Mucosa of gallbladder (tissue), 1 donor: ENCODE data around the gene BABAM2. TPM values are rescaled to one million over a fixed set of nuclear protein-coding genes. Genes with fewer than 3 reads are reported as not detected.
A peak's percentile ranks its signal among the peaks of the same experiment; 100 is the strongest.

Experiments
- DNase-seq: peaks from one replicate; pipeline ENCODE4 v3.0.0-alpha.2; 2020; ENCODE audit warnings: low spot score
- total RNA-seq: library from RNA; stranded (reverse); gene quantifications from one replicate; pipeline ENCODE4 v1.2.1, GENCODE V29; 2021
- donor health status: DM: no; HTN: no; CAD: no.

The BABAM2 gene
- total RNA-seq, 1 donor from 2014 or later: 47.3 TPM

GRCh38 chr2:27911458-27912210, 21.1 kb downstream of the BABAM2 start:
- no peak for DNase-seq

DNA sequence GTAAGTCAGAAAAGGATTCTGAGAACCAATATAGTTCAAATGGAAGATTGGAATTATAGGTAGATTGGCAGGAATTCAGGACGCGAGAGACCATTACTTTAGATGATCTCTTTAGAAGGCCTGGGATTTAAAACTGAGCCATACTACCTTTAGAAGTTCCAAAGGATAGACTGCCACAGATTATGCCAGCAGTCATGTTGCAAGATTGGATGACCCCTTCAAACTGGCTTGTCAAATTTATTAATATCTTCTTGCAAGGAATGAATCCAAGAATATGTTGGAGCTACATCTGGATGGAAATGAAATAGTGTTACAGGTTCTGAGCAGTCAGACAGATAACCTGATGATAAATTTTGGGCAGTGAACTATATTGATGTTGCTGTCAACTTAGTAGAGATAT, 22.0 kb downstream of the BABAM2 start:
- no peak for DNase-seq

DNA sequence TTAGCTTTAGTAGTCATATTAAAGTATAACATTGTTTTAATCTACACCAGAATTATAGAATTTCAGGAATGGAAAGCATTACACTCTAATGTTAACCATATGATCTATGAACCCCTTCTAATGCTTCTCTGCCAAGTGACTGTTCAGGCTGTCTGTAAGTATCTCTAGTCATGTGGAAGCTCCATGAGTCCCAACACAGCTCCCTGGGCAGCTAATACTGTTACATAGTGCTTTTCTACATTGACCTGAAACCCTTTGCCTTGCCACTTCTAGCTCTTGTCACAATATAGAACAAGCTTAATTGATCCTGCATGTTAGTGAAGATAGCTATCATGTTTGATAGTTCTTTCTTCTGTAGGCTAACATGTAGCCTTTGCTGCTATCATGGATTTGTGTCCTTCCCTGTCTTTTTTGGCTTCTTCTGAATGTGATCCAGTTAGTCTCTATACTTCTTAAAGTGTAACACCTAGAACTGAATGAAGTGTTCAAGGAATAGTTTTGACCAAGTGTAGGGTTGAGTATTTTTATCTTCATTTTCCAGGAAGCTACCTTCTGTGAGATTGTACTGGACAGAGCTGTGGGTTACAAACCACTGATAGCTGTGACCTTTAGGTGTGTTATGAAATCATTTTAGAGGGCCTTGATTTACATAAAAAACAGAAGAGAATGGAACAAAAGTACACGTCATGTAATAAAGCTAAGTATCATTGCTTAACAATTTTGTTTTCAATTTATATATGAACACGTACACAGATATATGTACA, 23.7 kb downstream of the BABAM2 start:
- no peak for DNase-seq

DNA sequence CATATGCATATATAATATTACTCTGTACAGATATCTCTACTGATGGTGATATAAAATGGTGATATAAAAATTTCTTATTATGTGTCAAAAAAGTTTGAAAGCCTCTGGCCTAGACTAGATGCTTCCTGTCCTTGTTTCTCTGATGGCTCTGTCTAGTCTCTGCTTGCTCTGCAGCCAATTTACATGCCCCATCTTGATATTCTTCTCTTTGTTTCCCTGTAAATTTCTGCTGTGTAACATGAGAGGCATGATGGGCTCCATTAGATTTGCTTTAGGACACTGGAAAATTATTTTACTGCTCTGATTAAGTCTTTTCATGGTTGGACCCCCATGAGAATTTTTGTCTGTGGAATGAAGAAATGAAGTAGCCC, 24.3 kb downstream of the BABAM2 start:
- DNase-seq: no peak

DNA sequence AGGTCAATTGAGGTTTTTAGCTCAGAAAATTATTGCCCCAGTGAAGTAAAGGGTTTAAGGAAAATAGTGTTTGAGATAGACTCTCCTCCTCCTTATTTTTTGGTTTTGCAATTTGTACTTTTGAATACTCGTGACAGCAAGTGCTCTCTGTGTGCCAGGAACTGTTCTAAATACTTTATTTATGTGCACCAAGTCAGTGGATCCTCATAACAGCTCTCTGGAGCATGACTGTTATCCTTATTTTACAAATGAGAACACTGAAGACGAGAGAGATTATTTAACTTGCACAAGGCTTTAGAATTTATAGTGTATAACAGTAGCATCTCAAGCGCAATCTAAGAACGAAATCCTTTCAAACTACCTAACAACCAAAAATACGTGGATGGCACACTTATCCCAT, 24.7 kb downstream of the BABAM2 start:
- DNase-seq: no peak

DNA sequence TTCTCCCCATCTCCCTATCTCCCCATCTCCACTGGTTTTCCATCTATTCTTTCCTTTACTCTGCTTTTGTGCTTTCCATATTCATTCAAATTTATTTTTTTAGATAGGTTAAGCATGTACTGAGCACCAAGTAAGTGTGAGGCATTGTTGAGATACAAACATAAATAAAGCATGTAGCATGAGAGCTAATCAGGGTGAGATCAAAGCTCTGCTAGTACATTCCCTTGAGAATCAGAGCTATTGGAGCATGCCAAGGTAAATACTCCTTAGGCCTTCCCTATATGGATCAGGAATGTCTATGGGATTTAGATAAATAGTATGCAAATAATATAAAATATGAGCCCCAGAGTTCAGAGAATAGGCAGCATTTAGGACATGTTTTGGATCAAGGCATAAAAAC, 25.3 kb downstream of the BABAM2 start:
- DNase-seq: no peak

- DNase-seq: no peak
Observed at GRCh38 chr2:27916293-27916995, 25.9 kb downstream of the BABAM2 start.

DNA sequence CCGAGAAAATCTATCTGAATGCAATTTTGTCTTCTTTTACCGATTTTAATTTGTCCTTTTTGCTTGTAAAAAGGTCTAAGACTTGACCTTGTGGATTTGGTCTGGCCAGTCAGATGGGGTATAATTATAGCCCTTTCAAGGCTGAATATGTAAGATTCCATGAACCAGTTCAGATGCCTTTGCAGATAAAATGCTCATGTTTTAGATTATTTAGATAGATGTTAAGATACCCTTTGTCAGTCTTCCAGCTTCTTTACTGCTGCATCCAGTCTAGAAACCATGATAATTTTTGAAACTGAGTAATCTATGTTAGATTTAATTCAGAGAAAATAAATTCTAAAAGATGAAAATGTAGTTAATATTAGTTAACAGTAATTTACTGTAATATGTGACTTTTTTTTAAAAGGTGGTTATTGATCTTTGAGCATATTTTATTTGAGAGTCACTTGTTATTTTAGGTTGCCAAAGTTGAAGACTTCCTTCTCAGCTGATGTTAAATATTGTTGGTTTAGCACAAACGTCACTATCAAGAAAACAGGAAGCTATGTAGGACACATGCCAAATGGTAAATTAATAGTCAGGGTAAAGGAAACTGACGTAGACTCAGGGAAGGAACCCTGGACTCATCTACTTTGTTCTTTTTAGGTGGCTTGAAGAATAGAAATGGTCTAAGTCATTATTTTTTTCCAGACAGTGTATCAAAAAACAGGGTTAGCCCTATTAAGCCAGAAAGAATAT, 29.8 kb downstream of the BABAM2 start:
- peak; percentile 26 for DNase-seq

- no peak for DNase-seq
Observed at GRCh38 chr2:27921424-27921823, 30.9 kb downstream of the BABAM2 start.

- DNase-seq: no peak
Observed at GRCh38 chr2:27921880-27922547, 31.5 kb downstream of the BABAM2 start.

DNA sequence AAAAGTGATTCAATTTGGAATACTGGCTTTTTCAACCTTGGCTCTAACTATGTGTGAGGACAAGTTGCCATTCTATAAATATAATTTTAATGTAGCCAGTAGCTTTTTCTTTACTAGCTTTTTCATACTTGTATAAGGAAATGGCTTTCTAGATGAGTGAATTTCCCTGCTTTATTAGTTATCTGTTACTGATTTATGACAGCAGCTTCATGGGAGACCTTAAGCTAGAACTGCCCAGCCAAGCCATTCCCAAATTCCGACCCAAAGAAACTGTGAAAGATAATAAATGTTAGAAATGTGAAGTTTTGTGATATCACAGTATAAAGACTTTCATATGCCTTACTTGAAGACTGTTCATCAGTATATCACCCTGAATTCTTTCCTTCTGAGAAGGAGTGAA, 32.3 kb downstream of the BABAM2 start:
- DNase-seq: no peak

DNA sequence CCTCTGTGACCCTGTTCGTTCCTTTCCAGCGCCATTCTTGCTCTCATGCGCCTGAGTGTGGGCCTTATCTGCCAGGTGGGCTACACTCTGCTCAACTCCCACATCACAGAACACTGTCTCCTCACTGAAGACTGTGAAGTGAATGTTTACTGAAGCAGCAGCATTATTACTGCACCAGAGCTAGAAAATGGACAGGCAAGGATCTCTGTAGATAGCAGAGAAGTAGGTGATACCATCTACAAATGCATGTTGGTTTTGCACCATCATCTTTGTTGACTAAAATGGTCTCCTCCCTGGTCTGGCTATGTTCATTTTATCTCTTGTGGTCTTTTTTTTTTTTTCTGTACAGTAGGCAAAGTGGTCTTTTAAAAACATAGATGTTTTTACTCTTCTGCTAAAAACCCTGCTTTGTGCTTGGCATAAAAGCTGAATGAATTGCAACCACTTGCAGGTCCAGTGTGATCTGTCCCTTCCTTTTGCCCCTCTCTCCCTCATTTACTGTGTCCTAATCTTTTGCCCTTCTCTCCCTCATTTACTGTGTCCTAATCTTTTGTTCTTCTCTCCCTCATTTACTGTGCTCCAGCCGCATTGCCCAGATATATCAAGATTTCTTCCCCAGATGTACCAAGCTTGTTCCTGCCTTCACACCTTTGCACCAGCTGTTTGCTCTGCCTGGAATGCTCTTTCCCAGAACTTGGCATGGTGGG, 35.4 kb downstream of the BABAM2 start:
- no peak for DNase-seq

- no peak for DNase-seq
Observed at GRCh38 chr2:27929916-27930486, 39.5 kb downstream of the BABAM2 start.

GRCh38 chr2:27931361-27931950, 40.9 kb downstream of the BABAM2 start:
- DNase-seq: no peak

- no peak for DNase-seq
Observed at GRCh38 chr2:27932396-27932795, 41.9 kb downstream of the BABAM2 start.

DNA sequence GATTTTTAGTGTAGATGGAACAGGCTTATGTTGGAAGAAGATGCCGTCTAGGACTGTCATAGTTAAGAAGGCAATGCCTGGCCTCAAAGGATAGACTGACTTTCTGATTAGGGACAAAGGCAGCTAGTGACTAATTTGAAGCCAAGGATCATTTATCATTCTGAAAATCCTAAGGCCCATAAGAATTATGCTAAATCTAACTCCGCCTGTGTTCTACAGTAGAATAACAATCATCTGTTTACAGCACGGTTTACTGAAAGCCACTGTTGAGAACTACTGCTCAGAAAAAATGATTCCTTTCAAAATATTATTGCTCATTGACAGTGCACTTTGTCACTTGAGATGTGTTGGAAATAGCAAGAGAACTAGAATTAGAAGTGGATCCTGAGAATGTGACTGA, 44.5 kb downstream of the BABAM2 start:
- DNase-seq: no peak

DNA sequence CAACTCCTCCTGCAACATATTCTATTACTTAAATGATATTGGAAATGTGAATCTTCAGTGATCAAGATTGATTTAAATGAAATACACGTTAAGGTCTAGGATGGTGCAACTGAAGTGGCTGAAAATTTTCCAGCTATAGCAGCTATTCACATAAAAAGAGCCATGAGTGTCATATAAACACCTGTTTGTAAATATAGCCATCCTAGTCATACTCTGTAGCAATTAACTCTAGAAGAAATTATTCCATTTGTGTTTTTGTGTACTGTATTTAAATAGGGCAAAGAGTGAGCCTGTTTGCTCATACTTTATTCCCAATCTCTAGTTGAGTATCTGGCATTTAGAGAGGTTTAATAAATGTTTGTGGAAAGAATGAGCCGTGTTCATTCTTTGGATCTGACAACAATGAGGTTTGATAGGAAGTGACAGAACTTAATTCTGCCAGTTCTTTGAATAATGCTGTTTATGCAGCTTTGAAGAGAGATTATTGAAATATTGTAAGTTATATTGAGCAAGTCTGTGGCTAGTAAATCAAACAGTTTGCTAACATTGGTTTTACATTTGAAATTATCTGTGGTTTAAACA, 49.7 kb downstream of the BABAM2 start:
- no peak for DNase-seq

DNA sequence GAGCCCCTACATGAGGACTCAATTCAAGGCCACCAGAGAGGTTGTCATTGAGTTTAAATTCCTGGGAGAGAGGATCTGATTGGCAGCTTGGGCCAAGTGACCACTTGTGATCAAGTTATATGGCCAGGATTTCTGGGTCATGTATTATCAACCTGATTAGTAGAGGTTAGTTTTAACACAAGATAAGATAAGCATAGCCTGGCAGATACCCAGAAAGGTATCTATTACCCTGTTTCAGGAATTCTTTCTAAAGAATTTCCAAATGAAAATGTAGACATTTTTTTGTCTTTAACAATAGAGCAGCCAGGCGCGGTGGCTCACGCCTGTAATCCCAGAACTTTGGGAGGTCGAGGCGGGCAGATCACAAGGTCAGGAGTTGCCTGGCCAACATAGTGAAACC, 50.5 kb downstream of the BABAM2 start:
- DNase-seq: no peak

- DNase-seq: no peak
Observed at GRCh38 chr2:27942612-27943547, 52.4 kb downstream of the BABAM2 start.
